GM12878 (cell line): ENCODE data around the gene OOSP2. TPM values are rescaled to one million over a fixed set of nuclear protein-coding genes. Genes with fewer than 3 reads are reported as not detected.

ENCODE experiments used
- ATAC-seq: fragments of 200-7000 bp; cut with Tn5 transposase; 3 replicates; pipeline ENCODE4 v1.9.1; 2020; ENCODE audit warnings: mild to moderate bottlenecking, moderate library complexity
- BruUV-seq: library from RNA; stranded (reverse); fragments of 400-500 nt; replicated peaks from 2 replicates; lab custom pipeline; 2021; lab: Mats Ljungman, UMichigan
- CTCF ChIA-PET: fragments of 300-600 bp; sonication (Branson Sonifier 250); formaldehyde crosslinking; extraction: SDS; loops from one replicate; lab custom pipeline; 2021; ENCODE audit warnings: inconsistent platforms; lab: Yijun Ruan, JAX
- POLR2A ChIA-PET: fragments of 350-600 bp; formaldehyde crosslinking; extraction: SDS; loops from one replicate; lab custom pipeline; 2021; ENCODE audit warnings: inconsistent platforms; lab: Charles Lee
- RAD21 ChIA-PET: fragments of 300-600 bp; sonication (Branson Sonifier 250); formaldehyde crosslinking; loops from one replicate; lab custom pipeline; 2023; ENCODE audit warnings: antibody characterized with exemption; ENCODE audit not compliant: unreplicated experiment; lab: Charles Lee
- SMC1A ChIA-PET: fragments of 300-600 bp; sonication (Branson Sonifier 250); formaldehyde crosslinking; loops from one replicate; lab custom pipeline; 2023; ENCODE audit not compliant: unreplicated experiment, uncharacterized antibody; lab: Charles Lee
- DNase-seq: peaks from one replicate; pipeline ENCODE4 v3.0.0-alpha.2; 2011; ENCODE audit warnings: low read depth, low spot score
- FAIRE-seq: peaks from 3 replicates; lab custom pipeline; 2011; peaks lifted over from hg19 to GRCh38; lab: Jason Lieb, UNC
- H2AFZ ChIP-seq: 2 replicates; pipeline ENCODE4 v1.6.0; 2011; ENCODE audit warnings: low read depth, low read length, control low read depth; ENCODE audit not compliant: control insufficient read depth
- H3K27ac ChIP-seq: 2 replicates; pipeline ENCODE4 v1.5.1; 2011; ENCODE audit warnings: control low read depth; ENCODE audit not compliant: control insufficient read depth, insufficient read depth
- H3K27me3 ChIP-seq, 2 experiments: replicated peaks in 1 of 2; 2 replicates each; pipeline versions ENCODE4 v1.6.0 to v1.6.1; 2011; ENCODE audit warnings: low read length in 1 of 2; ENCODE audit not compliant: control insufficient read depth in 2 of 2, insufficient read depth in 2 of 2
- H3K36me3 ChIP-seq, 2 experiments: 2 replicates each; pipeline ENCODE4 v1.5.1; 2011; ENCODE audit warnings: low read length in 1 of 2; ENCODE audit not compliant: control insufficient read depth in 2 of 2, insufficient read depth in 2 of 2
- H3K4me1 ChIP-seq: 2 replicates; pipeline ENCODE4 v1.6.1; 2011; ENCODE audit warnings: mild to moderate bottlenecking, low read length, moderate library complexity, mixed read lengths; ENCODE audit not compliant: control insufficient read depth, insufficient read depth
- H3K4me2 ChIP-seq: 2 replicates; pipeline ENCODE4 v1.6.0; 2011; ENCODE audit warnings: control low read depth; ENCODE audit not compliant: control insufficient read depth, insufficient read depth
- H3K4me3 ChIP-seq: fragments of 200-600 bp; sonication (generic); 2 replicates; pipeline ENCODE4 v1.5.1; 2016
- H3K79me2 ChIP-seq: 2 replicates; pipeline ENCODE4 v1.6.0; 2011; ENCODE audit warnings: low read length; ENCODE audit not compliant: control insufficient read depth, insufficient read depth
- H3K9ac ChIP-seq: 2 replicates; pipeline ENCODE4 v1.8.0; 2011; ENCODE audit warnings: low read length, control low read depth, mixed read lengths; ENCODE audit not compliant: control insufficient read depth, insufficient read depth
- H3K9me3 ChIP-seq: replicated peaks from 3 replicates; pipeline ENCODE4 v1.5.1; 2011; ENCODE audit warnings: mild to moderate bottlenecking, low read length; ENCODE audit not compliant: control insufficient read depth, insufficient read depth
- H4K20me1 ChIP-seq: 2 replicates; pipeline ENCODE4 v1.6.0; 2011; ENCODE audit not compliant: control insufficient read depth, insufficient read depth
- CBFB ChIP-seq: IDR thresholded peaks from 2 replicates; pipeline ENCODE4 v1.6.1; 2016; ENCODE audit warnings: antibody characterized with exemption, low read depth
- EGR1 ChIP-seq, 2 experiments: IDR thresholded peaks; 1 replicate in 1 of 2; 2 replicates in 1 of 2; pipeline ENCODE4 v1.6.1; 2011 to 2012; ENCODE audit warnings: low read depth in 2 of 2, low read length in 2 of 2, borderline replicate concordance in 1 of 2, mild to moderate bottlenecking in 1 of 2, moderate library complexity in 1 of 2
- NFYB ChIP-seq: IDR thresholded peaks from 2 replicates; pipeline ENCODE4 v1.6.1; 2011; ENCODE audit warnings: low read depth, mild to moderate bottlenecking, low read length, improper control_type of control experiment, moderate library complexity; ENCODE audit not compliant: insufficient read depth
- PAX8 ChIP-seq: fragments of 450-650 bp; IDR thresholded peaks from 2 replicates; pipeline ENCODE4 v1.6.1; 2017; ENCODE audit warnings: mild to moderate bottlenecking, moderate library complexity
- POLR2A ChIP-seq: IDR thresholded peaks from 2 replicates; pipeline ENCODE4 v1.6.1; 2011; ENCODE audit warnings: low read depth, mild to moderate bottlenecking, low read length
- STAT1 ChIP-seq: fragments of 450-650 bp; conservative IDR thresholded peaks from 2 replicates; pipeline ENCODE4 v1.6.1; 2014; ENCODE audit warnings: antibody characterized with exemption, mild to moderate bottlenecking
- TCF12 ChIP-seq: IDR thresholded peaks from 2 replicates; pipeline ENCODE4 v1.6.1; 2011; ENCODE audit warnings: low read depth, mild to moderate bottlenecking, low read length
- TCF7 ChIP-seq: IDR thresholded peaks from 2 replicates; pipeline ENCODE4 v1.6.1; 2014; ENCODE audit warnings: antibody characterized with exemption, borderline replicate concordance
- WGBS: methylation state at CpG from one replicate; pipeline ENCODE4 v1.1.6; 2016; ENCODE audit warnings: low lambda C conversion rate; ENCODE audit not compliant: insufficient replicate concordance, insufficient coverage; ENCODE audit errors: missing lambda C conversion rate; 5-methylcytosine and 5-hydroxymethylcytosine counted together
- in situ Hi-C: fragments of 300-500 bp; cut with MboI; formaldehyde crosslinking; loops from 9 replicates; pipeline ENCODE4 v1.14.3; 2018; ENCODE audit warnings: mixed read lengths
- intact Hi-C: fragments of 100-400 bp; cut with micrococcal nuclease; formaldehyde crosslinking; loops from one replicate; pipeline ENCODE4 v1.14.2; 2022; ENCODE audit not compliant: unreplicated experiment
- polyA plus RNA-seq, 11 experiments: library from polyadenylated mRNA; depleted of rRNA in 4 of 11; unstranded in 6 of 11; stranded (reverse) in 5 of 11; fragments of >200 nt; fragmentation: Nextera tagmentation in 4 of 11; fragmentation: Illumina TruSeq in 1 of 11; extraction: Ambion mirVana in 4 of 11; extraction: Trizol in 1 of 11; gene quantifications; 1 replicate in 1 of 11; 2 replicates in 10 of 11; pipeline versions ENCODE4 v1.2.1 to v1.2.3, GENCODE V29; 2011 to 2016; ENCODE audit warnings: inconsistent platforms in 2 of 11, missing spikeins in 2 of 11, low read depth in 1 of 11
- total RNA-seq, 4 experiments: library from RNA; depleted of rRNA in 3 of 4; stranded (reverse); fragments of >200 nt in 3 of 4; fragmentation: Illumina TruSeq in 1 of 4; extraction: Trizol in 1 of 4; gene quantifications; 2 replicates each; pipeline versions ENCODE4 v1.2.1 to v1.2.3, GENCODE V29; 2013 to 2021
- TF ChIP-seq, protein P1 (sequence below): fragments of 450-650 bp; IDR thresholded peaks from 2 replicates; pipeline ENCODE4 v1.6.1; 2017; ENCODE audit warnings: low read depth, mild to moderate bottlenecking, moderate library complexity
- TF ChIP-seq, protein P2 (sequence below): IDR thresholded peaks from 2 replicates; pipeline ENCODE4 v1.6.1; 2011; ENCODE audit warnings: mild to moderate bottlenecking, low read depth, low read length, moderate library complexity; ENCODE audit not compliant: insufficient replicate concordance
- TF ChIP-seq, protein P3 (sequence below): fragments of 450-650 bp; IDR thresholded peaks from 2 replicates; pipeline ENCODE4 v1.6.1; 2017; ENCODE audit warnings: mild to moderate bottlenecking

OOSP2 gene
- total and polyA plus RNA-seq, 10 of the 15 experiments (the other 5 are each of a cell fraction or from before 2014, with no cell fraction given): not detected

DNA sequence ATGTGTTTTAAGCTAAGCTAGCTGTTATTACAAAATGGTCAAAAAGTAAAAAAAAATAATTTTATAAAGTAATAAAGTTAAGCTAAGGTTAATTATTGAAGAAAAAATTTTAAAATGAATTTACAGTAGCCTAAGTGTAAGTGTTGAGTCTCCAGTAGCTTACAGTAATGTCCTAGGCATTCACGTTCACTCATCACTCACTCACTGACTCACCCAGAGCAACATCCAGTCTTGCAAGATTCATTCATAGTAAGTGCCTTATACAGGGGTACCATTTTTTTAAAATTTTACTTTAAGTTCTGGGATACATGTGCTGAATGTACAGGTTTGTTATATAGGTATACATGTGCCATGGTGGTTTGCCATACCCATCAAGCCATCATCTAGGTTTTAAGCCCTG is 34.8 kb upstream of the OOSP2 start (continued):
- TF ChIP-seq, protein P1, sequence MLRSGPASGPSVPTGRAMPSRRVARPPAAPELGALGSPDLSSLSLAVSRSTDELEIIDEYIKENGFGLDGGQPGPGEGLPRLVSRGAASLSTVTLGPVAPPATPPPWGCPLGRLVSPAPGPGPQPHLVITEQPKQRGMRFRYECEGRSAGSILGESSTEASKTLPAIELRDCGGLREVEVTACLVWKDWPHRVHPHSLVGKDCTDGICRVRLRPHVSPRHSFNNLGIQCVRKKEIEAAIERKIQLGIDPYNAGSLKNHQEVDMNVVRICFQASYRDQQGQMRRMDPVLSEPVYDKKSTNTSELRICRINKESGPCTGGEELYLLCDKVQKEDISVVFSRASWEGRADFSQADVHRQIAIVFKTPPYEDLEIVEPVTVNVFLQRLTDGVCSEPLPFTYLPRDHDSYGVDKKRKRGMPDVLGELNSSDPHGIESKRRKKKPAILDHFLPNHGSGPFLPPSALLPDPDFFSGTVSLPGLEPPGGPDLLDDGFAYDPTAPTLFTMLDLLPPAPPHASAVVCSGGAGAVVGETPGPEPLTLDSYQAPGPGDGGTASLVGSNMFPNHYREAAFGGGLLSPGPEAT: no peak
- no peak for TF ChIP-seq PAX8
- TF ChIP-seq, protein P2, sequence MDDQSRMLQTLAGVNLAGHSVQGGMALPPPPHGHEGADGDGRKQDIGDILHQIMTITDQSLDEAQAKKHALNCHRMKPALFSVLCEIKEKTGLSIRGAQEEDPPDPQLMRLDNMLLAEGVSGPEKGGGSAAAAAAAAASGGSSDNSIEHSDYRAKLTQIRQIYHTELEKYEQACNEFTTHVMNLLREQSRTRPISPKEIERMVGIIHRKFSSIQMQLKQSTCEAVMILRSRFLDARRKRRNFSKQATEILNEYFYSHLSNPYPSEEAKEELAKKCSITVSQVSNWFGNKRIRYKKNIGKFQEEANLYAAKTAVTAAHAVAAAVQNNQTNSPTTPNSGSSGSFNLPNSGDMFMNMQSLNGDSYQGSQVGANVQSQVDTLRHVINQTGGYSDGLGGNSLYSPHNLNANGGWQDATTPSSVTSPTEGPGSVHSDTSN: no peak
- no peak for TF ChIP-seq NFYB

DNA sequence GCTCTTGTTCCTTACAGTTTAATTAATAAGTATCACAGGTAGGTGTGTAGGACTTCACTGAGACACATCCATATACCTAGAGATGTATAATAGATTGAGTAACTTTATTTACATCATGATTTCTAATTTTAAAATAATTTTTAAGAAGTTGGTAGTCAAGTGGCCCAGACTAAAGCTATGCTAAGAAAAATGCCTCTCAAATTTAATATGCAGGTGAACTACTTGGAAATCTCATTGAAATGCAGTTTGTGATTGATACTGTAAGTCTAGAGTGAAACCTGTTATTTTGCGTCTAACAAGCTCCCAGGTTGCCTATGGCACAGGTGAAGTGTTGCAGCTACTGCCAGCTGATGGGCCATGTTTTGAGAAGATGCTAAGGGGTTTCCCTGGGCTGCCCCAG is 23.3 kb upstream of the OOSP2 start, which contains the start of gene OOSP4B:
TSS of gene OOSP4B (plus strand) at position 301 of the 400 bp plus-strand sequence.
- Histone ChIP-seq H3K4me1 (no peaks in the 10 kb centered on the region), H3K36me3 (no peaks in the 10 kb centered on the region), H3K9ac (no peak within 1 kb of the TSS), H3K27me3 (no peaks in the 10 kb centered on the region), H3K4me3 (no peak within 1 kb of the TSS), H3K27ac (no peak within 1 kb of the TSS), H4K20me1 (no peaks in the 10 kb centered on the region), H3K4me2 (no peak within 1 kb of the TSS), H2AFZ (no peak within 1 kb of the TSS), H3K9me3 (no peaks in the 10 kb centered on the region), H3K79me2 (no peaks in the 10 kb centered on the region)
- ChIA-PET POLR2A (no interaction called here), CTCF (no interaction called here), RAD21 (no interaction called here), SMC1A (no interaction called here)
- intact Hi-C loops: no loop called here
- WGBS: 38% methylated on average over 1 of the region's 1 CpG
- FAIRE-seq: no peak
- no peak for DNase-seq
- TF ChIP-seq POLR2A (no peak), STAT1 (no peak), CBFB (no peak), TCF7 (no peak), EGR1 (IDR thresholded peaks at IDR 0.05; ENCODE audit: borderline replicate concordance in 1 of 2, low read depth in 2 of 2, low read length in 2 of 2) (no peak), TCF12 (no peak)
- TF ChIP-seq, protein P3, sequence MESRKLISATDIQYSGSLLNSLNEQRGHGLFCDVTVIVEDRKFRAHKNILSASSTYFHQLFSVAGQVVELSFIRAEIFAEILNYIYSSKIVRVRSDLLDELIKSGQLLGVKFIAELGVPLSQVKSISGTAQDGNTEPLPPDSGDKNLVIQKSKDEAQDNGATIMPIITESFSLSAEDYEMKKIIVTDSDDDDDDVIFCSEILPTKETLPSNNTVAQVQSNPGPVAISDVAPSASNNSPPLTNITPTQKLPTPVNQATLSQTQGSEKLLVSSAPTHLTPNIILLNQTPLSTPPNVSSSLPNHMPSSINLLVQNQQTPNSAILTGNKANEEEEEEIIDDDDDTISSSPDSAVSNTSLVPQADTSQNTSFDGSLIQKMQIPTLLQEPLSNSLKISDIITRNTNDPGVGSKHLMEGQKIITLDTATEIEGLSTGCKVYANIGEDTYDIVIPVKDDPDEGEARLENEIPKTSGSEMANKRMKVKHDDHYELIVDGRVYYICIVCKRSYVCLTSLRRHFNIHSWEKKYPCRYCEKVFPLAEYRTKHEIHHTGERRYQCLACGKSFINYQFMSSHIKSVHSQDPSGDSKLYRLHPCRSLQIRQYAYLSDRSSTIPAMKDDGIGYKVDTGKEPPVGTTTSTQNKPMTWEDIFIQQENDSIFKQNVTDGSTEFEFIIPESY: no peak
- BruUV-seq: no TSS peak
- in situ Hi-C loops: no loop called here
- ATAC-seq: no peak
